A549 (cell line): Measurements from ENCODE around the gene SLC36A1.

ENCODE experiments used
- ELK1 ChIP-seq: fragments of 150-350 bp; IDR thresholded peaks from 2 replicates; pipeline ENCODE4 v1.6.1; 2014; ENCODE audit warnings: low read depth, mild to moderate bottlenecking, low read length
- ESRRA ChIP-seq: fragments of 150-350 bp; IDR thresholded peaks from 2 replicates; pipeline ENCODE4 v1.6.1; 2014; ENCODE audit warnings: mild to moderate bottlenecking, low read length, borderline replicate concordance
- JUNB ChIP-seq: fragments of >200 bp; sonication (Bioruptor Twin); formaldehyde crosslinking; IDR thresholded peaks from 2 replicates; pipeline ENCODE4 v1.6.1; 2016
- MAFK ChIP-seq: fragments of 450-650 bp; IDR thresholded peaks from 2 replicates; pipeline ENCODE4 v1.6.1; 2014; ENCODE audit not compliant: partially characterized antibody
- MAX ChIP-seq: IDR thresholded peaks from 2 replicates; pipeline ENCODE4 v1.6.1; 2012
- MYC ChIP-seq: IDR thresholded peaks from 2 replicates; pipeline ENCODE4 v1.6.1; 2012; ENCODE audit warnings: mild to moderate bottlenecking, inconsistent platforms, low read length, improper control_type of control experiment, borderline replicate concordance
- NFE2L2 ChIP-seq: fragments of 150-350 bp; conservative IDR thresholded peaks from 2 replicates; pipeline ENCODE4 v1.6.1; 2014; ENCODE audit warnings: low read length
- POLR2A ChIP-seq: IDR thresholded peaks from 2 replicates; pipeline ENCODE4 v1.6.1; 2012; ENCODE audit warnings: mild to moderate bottlenecking, low read length
- RAD21 ChIP-seq, 2 experiments: fragments of >200 bp in 1 of 2; sonication (Bioruptor Twin) in 1 of 2; formaldehyde crosslinking in 1 of 2; IDR thresholded peaks in 1 of 2; conservative IDR thresholded peaks in 1 of 2; 2 replicates in 1 of 2; 3 replicates in 1 of 2; pipeline ENCODE4 v1.6.1; 2012 to 2018; ENCODE audit warnings: inconsistent platforms in 1 of 2
- REST ChIP-seq: fragments of 200-600 bp; sonication (generic); IDR thresholded peaks from 2 replicates; pipeline ENCODE4 v1.6.1; 2016; ENCODE audit warnings: antibody characterized with exemption, mild to moderate bottlenecking, moderate library complexity
- RFX5 ChIP-seq: fragments of 450-650 bp; IDR thresholded peaks from 2 replicates; pipeline ENCODE4 v1.7.1; 2014; ENCODE audit warnings: antibody characterized with exemption, mild to moderate bottlenecking, moderate library complexity
- SMC3 ChIP-seq: fragments of >200 bp; sonication (Bioruptor Twin); formaldehyde crosslinking; IDR thresholded peaks from 3 replicates; pipeline ENCODE4 v1.6.1; 2018; ENCODE audit warnings: inconsistent platforms

GRCh38 chr5:151424892-151425523, 22.4 kb upstream of the SLC36A1 start:
- TF ChIP-seq ELK1 (no peak), RAD21 (conservative IDR thresholded peaks at IDR 0.05 in 1 of 2, IDR thresholded peaks at IDR 0.05 in 1 of 2) (no peak), NFE2L2 (no peak), POLR2A (no peak), JUNB (no peak), SMC3 (no peak), RFX5 (no peak), MYC (no peak), REST (no peak), MAFK (no peak), ESRRA (no peak), MAX (no peak)
